Nephron (organoid): Measurements from ENCODE around the gene MYO15B.

Experiments used
- H3K27ac Mint-ChIP-seq, 3 experiments: 2 replicates each; pipeline ENCODE4 v1.8.0; 2020; ENCODE audit warnings: mixed read lengths in 3 of 3, mild to moderate bottlenecking in 2 of 3, moderate library complexity in 1 of 3
- H3K27me3 Mint-ChIP-seq: 2 replicates; pipeline ENCODE4 v1.8.0; 2021; ENCODE audit warnings: low read depth, mild to moderate bottlenecking, moderate library complexity, mixed read lengths
- H3K36me3 Mint-ChIP-seq: 2 replicates; pipeline ENCODE4 v1.8.0; 2020; ENCODE audit warnings: low read depth, mixed read lengths
- H3K4me1 Mint-ChIP-seq: 2 replicates; pipeline ENCODE4 v1.8.0; 2020; ENCODE audit warnings: mixed read lengths
- H3K4me3 Mint-ChIP-seq, 3 experiments: 2 replicates each; pipeline ENCODE4 v1.8.0; 2020; ENCODE audit warnings: mild to moderate bottlenecking in 3 of 3, mixed read lengths in 3 of 3, moderate library complexity in 2 of 3
- H3K9me3 Mint-ChIP-seq: 2 replicates; pipeline ENCODE4 v1.8.0; 2020; ENCODE audit warnings: mixed read lengths
- TF ChIP-seq, protein P1 (sequence below), 3 experiments: fragments of 200-600 bp; sonication (generic); IDR thresholded peaks; one replicate each; pipeline ENCODE4 v1.5.0; 2021; ENCODE audit warnings: antibody characterized with exemption in 3 of 3; ENCODE audit not compliant: unreplicated experiment in 3 of 3

The MYO15B gene

DNA sequence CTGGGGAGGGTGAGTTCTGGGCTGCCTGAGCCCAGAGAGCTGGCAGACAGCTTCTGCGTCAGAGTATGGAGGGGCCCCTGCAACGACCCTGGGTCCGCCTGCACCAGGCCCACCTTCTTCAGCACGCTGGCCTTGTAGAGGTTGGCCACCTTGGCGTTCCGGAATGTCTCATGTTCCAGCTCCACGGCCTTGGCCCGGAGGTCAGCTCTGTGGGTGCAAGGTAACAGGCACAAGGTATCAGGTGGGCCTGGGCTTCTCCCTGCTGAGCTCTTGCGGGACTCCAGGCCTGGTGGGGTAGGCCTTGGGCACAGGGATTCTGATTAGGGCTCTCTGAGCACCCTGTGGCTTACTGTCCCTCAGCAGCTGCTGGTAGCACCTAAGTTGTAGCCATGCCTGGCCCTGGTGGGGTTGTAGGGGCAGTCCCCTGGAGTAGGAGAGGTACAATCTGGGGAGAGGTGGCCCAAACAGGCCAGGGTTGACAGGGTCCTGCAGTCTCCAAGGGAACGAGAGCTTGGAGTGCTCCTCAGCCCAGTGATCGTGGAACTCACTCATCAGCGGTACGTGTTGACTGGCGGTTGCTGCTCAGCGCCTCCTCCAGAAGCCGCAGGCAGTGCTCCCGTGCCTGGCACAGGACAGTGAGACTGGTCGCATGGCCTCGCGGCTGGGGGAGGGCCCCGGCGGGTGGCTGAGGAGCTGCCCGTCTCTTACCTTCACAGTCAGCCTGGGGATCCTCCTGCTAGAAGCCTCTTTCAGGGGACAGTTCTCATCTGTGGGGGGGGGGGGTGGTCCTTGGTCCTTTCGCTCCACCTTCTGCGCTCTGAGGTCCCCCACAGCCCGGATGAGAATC, 42.7 kb downstream of the MYO15B start:
- Mint-ChIP-seq H3K4me3 (no peak overlapping the region), H3K36me3 (no peaks in the 10 kb centered on the region)
- TF ChIP-seq, protein P1, sequence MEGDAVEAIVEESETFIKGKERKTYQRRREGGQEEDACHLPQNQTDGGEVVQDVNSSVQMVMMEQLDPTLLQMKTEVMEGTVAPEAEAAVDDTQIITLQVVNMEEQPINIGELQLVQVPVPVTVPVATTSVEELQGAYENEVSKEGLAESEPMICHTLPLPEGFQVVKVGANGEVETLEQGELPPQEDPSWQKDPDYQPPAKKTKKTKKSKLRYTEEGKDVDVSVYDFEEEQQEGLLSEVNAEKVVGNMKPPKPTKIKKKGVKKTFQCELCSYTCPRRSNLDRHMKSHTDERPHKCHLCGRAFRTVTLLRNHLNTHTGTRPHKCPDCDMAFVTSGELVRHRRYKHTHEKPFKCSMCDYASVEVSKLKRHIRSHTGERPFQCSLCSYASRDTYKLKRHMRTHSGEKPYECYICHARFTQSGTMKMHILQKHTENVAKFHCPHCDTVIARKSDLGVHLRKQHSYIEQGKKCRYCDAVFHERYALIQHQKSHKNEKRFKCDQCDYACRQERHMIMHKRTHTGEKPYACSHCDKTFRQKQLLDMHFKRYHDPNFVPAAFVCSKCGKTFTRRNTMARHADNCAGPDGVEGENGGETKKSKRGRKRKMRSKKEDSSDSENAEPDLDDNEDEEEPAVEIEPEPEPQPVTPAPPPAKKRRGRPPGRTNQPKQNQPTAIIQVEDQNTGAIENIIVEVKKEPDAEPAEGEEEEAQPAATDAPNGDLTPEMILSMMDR (IDR thresholded peaks at IDR 0.05; ENCODE audit: unreplicated experiment in 3 of 3) = no peak

DNA sequence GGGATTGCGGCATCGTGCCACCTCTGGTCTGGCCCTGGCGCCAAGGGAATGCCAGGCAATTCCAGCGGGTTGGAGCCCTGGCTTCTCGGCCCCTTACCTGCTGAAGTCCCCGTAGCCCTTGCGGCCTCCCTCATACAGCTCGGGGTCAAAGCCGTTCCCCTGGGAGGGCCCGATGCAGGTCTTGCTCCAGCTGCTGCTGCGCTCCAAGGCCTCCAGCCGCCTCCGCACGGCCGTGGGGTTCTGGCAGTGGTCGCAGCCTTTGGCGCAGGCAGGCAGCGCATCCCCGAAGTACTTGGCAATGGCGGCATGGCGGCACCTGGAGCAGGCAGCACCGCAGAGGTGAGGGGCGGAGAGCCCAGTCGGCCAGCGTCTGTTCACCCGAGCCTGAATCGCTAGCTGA, 43.8 kb downstream of the MYO15B start:
- no peak overlapping the region for H3K4me3 Mint-ChIP-seq
- no peak overlapping the region for H3K27ac Mint-ChIP-seq
- peaks cover 15% of the 10 kb centered on the region for H3K4me1 Mint-ChIP-seq
- H3K9me3 Mint-ChIP-seq = no peaks in the 10 kb centered on the region
- no peaks in the 10 kb centered on the region for H3K27me3 Mint-ChIP-seq
- TF ChIP-seq, protein P1 (IDR thresholded peaks at IDR 0.05; ENCODE audit: unreplicated experiment in 3 of 3) = no peak
- H3K36me3 Mint-ChIP-seq = no peaks in the 10 kb centered on the region

More for the DNA sequence above, 42.7 kb downstream of the MYO15B start:
- no peaks in the 10 kb centered on the region for H3K9me3 Mint-ChIP-seq
- H3K4me1 Mint-ChIP-seq = peaks cover 15% of the 10 kb centered on the region
- H3K27me3 Mint-ChIP-seq = no peaks in the 10 kb centered on the region
- no peak overlapping the region for H3K27ac Mint-ChIP-seq

DNA sequence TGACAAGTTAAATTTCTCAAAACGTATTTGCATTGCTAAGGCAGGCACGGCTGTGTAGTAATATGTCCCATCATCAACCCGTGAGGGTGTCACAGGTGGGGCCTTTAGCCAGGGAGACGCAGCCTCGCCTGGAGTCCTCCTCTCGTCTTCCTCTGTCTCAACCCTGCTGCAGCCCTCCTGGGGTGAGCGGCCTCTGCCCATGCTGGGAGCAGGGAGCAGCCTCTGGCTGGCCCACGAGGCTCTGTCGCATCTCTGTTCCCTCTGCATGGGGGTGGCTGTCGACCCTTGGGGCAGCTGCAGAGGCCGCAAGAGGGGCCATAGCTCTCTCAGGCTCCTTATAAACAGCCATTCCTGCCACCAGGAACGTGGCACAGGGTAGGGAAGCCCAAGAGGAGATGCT, 44.8 kb downstream of the MYO15B start:
- Mint-ChIP-seq H3K27ac (peak overlapping the region in 1 of 3 experiments; percentile 67), H3K4me1 (peaks cover 20% of the 10 kb centered on the region), H3K9me3 (no peaks in the 10 kb centered on the region), H3K36me3 (no peaks in the 10 kb centered on the region), H3K4me3 (no peak overlapping the region), H3K27me3 (no peaks in the 10 kb centered on the region)
- TF ChIP-seq, protein P1 (IDR thresholded peaks at IDR 0.05; ENCODE audit: unreplicated experiment in 3 of 3) = no peak

DNA sequence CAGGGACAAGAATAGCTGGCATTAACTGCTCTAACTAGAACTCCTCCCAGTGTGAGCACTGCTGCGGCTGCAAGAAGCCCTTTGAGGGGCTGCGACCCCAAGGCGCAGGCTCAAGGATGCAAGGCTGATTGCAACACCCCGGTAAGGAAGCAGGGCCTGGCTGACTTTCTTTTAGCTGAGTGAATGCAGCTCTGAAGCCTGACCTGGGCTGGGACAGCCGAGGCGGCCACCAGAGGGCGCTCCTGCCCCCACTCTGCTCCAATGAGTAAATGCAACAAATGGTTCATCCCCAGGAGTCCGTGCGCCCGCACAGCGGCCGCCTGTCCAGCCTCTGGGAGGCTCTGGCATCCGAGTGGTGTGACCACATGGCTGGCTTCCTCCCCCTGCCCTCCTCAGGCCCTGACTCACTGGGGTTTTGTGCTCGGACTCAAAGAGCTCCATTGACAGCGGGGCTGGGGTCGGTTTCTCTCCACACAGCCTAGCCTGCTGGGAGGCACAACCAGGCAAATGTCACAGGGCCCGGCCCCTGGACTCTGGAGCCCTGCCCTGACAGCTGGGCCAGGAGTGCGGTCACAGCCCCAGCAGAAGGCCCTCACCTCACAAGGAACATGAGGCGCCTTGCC, 45.4 kb downstream of the MYO15B start, which contains the start of gene SMIM5:
TSS of gene SMIM5 (plus strand) at position 572 of the 623 bp plus-strand sequence. CDS start 6,768 bp downstream, outside the sequence.
- TF ChIP-seq, protein P1 (IDR thresholded peaks at IDR 0.05; ENCODE audit: unreplicated experiment in 3 of 3) = peak; percentile 93 to 97 (median 94)
- no peaks in the 10 kb centered on the region for H3K27me3 Mint-ChIP-seq
- peaks cover 20% of the 10 kb centered on the region for H3K4me1 Mint-ChIP-seq
- no peaks in the 10 kb centered on the region for H3K9me3 Mint-ChIP-seq
- H3K27ac Mint-ChIP-seq = peak within 1 kb of the TSS; percentile 67 to 90 (median 85)
- peak within 1 kb of the TSS; percentile 43 to 74 (median 63) for H3K4me3 Mint-ChIP-seq
- no peaks in the 10 kb centered on the region for H3K36me3 Mint-ChIP-seq

DNA sequence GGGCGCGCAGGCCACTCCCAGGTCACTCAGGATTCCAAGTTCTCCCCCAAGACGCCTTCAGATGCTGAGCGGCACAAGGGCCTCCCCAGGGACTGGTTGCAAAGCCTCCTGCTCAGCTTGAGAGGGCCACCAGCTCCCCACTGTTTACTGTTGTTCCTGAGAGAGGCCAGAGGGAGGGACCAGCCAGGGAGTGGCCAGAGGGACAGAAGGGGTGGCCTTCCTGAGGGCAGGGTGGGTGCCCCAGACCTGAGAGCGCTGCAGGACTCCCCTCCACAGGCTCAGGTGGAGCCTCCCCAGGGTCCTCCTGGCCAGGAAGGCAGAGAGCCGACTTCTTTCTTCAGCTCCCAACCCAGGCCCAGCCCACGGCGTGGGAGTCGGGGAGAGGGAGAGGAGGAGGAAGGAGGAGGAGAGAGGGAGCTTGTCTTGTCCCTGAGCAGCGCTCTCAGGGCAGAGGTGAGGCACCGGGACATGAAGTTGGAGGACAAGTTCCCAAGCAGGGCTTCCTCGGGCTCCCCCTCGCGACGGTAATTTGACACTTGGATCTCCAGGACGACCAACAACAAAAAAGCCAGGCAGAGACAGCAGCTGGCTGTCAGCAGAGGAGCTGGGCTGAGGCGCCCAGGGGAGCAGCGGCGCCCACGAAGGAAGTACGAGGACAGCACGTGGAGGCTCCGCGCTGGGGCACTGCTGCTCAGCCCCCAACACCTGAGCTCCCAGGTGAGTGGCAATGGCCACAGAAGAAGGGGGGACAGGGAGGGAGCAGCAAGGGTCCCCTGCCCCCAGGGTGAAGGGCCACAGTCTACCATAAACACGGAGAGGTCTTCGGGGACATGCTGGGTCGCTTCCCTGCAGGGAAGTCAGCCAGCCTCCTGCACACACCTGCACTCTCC, 46.1 kb downstream of the MYO15B start:
- Mint-ChIP-seq H3K27me3 (no peaks in the 10 kb centered on the region), H3K4me1 (peaks cover 20% of the 10 kb centered on the region), H3K9me3 (no peaks in the 10 kb centered on the region), H3K27ac (peak overlapping the region; percentile 67 to 90 (median 85)), H3K4me3 (peak overlapping the region; percentile 43 to 74 (median 63)), H3K36me3 (no peaks in the 10 kb centered on the region)
- TF ChIP-seq, protein P1 (IDR thresholded peaks at IDR 0.05; ENCODE audit: unreplicated experiment in 3 of 3) = peak; percentile 54 to 66 (median 62)
